HepG2 (cell line): ENCODE results near the gene MED9. TPM values are rescaled to one million over a fixed set of nuclear protein-coding genes. Genes with fewer than 3 reads are reported as not detected.
A peak's percentile ranks its signal among the peaks of the same experiment; 100 is the strongest.

Source experiments
- MAX ChIP-seq: IDR thresholded peaks from 2 replicates; pipeline ENCODE4 v1.6.1; 2012; ENCODE audit warnings: inconsistent platforms
- THYN1 ChIP-seq: sonication (generic); formaldehyde crosslinking; IDR thresholded peaks from 2 replicates; pipeline ENCODE4 v1.8.1; 2023; ENCODE audit warnings: low read depth, mild to moderate bottlenecking, moderate library complexity, missing genetic modification reagents, borderline replicate concordance
- ZNF20 ChIP-seq: sonication (generic); formaldehyde crosslinking; IDR thresholded peaks from 2 replicates; pipeline ENCODE4 v1.4.0; 2020; ENCODE audit warnings: mild to moderate bottlenecking, moderate library complexity, missing genetic modification reagents
- ZNF687 ChIP-seq: sonication (generic); formaldehyde crosslinking; IDR thresholded peaks from 2 replicates; pipeline ENCODE4 v1.5.1; 2020; ENCODE audit warnings: mild to moderate bottlenecking, missing genetic modification reagents, moderate library complexity
- ZSCAN21 ChIP-seq: sonication (generic); formaldehyde crosslinking; IDR thresholded peaks from 2 replicates; pipeline ENCODE4 v1.8.0; 2022; ENCODE audit warnings: mild to moderate bottlenecking, missing genetic modification reagents, moderate library complexity, borderline replicate concordance
- polyA plus RNA-seq, 8 experiments: library from polyadenylated mRNA; depleted of rRNA in 3 of 8; stranded (reverse) in 7 of 8; unstranded in 1 of 8; fragments of >200 nt; fragmentation: Illumina TruSeq in 4 of 8; extraction: Trizol in 4 of 8; gene quantifications; 2 replicates each; pipeline versions ENCODE4 v1.2.1 to v1.2.3, GENCODE V29; 2011 to 2016; ENCODE audit warnings: low read depth in 4 of 8, missing spikeins in 1 of 8, mixed read lengths in 1 of 8; ENCODE audit not compliant: insufficient read depth in 1 of 8
- total RNA-seq, 5 experiments: library from RNA; depleted of rRNA; stranded (reverse); fragments of >200 nt; fragmentation: Illumina TruSeq; extraction: Trizol; gene quantifications; 2 replicates each; pipeline ENCODE4 v1.2.3, GENCODE V29; 2016; ENCODE audit warnings: low read depth in 1 of 5
- TF ChIP-seq, protein P1 (sequence below): sonication (generic); formaldehyde crosslinking; IDR thresholded peaks from 2 replicates; pipeline ENCODE4; 2020; ENCODE audit warnings: missing genetic modification reagents, mild to moderate bottlenecking, borderline replicate concordance

Gene MED9
- total and polyA plus RNA-seq, 2 of the 13 experiments (the other 11 are each of a cell fraction or from before 2014, with no cell fraction given): 11.9 to 15.1 TPM

DNA sequence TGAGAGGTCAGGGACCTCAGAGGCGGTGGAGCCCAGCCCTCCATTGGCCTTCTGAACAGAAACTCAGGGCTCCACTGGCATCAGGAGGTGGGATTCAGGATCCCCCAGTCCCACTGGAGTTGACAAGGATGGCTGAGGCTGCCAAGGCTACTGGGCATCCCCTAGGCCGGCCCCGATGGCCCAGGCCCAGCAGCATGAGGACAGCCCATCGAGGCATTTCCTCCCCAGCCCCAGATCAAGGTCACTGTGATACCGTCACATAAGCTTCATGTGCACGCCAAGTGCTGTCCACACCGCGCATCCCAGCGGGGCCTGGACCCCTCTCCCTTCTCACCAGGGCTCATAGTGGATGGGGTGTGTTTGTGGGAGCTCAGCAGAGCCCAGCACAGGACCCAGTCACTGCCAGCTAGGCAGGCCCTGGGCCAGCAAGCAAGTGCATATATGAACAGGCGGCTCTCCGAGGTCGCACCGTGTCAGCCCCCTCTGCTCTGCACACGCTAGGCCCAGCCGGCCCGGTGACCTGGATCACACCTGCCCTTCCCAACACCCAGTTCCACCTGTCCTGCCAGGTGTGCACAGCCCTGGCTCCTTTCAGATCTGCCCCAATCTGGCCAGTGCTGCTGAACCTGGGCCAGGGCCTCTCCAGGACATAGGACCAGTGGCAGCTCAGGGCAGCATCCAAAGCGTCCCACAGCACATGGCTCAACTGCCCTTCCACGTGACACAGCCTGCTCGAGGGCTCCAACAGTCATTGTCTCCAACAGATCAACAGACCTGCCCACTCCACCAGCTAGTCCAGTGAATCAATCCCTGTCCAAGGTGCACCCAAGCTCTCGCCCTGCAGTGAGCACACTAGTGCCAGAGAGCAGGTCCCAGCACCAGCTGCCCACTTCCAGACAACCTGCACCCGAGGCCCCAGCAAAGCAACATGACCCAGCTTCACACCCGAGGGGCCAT, 52.2 kb downstream of the MED9 start (continued):
- TF ChIP-seq, protein P1, sequence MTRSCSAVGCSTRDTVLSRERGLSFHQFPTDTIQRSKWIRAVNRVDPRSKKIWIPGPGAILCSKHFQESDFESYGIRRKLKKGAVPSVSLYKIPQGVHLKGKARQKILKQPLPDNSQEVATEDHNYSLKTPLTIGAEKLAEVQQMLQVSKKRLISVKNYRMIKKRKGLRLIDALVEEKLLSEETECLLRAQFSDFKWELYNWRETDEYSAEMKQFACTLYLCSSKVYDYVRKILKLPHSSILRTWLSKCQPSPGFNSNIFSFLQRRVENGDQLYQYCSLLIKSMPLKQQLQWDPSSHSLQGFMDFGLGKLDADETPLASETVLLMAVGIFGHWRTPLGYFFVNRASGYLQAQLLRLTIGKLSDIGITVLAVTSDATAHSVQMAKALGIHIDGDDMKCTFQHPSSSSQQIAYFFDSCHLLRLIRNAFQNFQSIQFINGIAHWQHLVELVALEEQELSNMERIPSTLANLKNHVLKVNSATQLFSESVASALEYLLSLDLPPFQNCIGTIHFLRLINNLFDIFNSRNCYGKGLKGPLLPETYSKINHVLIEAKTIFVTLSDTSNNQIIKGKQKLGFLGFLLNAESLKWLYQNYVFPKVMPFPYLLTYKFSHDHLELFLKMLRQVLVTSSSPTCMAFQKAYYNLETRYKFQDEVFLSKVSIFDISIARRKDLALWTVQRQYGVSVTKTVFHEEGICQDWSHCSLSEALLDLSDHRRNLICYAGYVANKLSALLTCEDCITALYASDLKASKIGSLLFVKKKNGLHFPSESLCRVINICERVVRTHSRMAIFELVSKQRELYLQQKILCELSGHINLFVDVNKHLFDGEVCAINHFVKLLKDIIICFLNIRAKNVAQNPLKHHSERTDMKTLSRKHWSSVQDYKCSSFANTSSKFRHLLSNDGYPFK (CRISPR knock-in tag): 0 out of 2 replicates have a peak, but pooled peaks have one; percentile 30
- TF ChIP-seq THYN1 (CRISPR knock-in tag): no peak
- peak; percentile 87 for TF ChIP-seq ZNF687 (CRISPR knock-in tag)
- no peak for TF ChIP-seq ZNF20 (CRISPR knock-in tag)
- TF ChIP-seq MAX: peak; percentile 86
- peak; percentile 27; the same call in 1 of the 2 replicates for TF ChIP-seq ZSCAN21 (CRISPR knock-in tag)
